Suprapubic skin (tissue), 3 donors: Measurements from ENCODE around the gene SLC9A9.

Experiments used
- POLR2A ChIP-seq, 2 donors: fragments of 450-650 bp; IDR thresholded peaks; one replicate each; pipeline ENCODE4 v1.6.1; 2017; ENCODE audit warnings: antibody characterized with exemption in 2 of 2, mild to moderate bottlenecking in 2 of 2, moderate library complexity in 2 of 2
- TF ChIP-seq, protein P1 (sequence below), 2 donors: fragments of 200-600 bp in 1 of 2; fragments of 450-650 bp in 1 of 2; sonication (generic) in 1 of 2; IDR thresholded peaks; one replicate each; pipeline ENCODE4 v1.5.1; 2016 to 2019; ENCODE audit warnings: antibody characterized with exemption in 2 of 2, mild to moderate bottlenecking in 1 of 2, moderate library complexity in 1 of 2

GRCh38 chr3:143595456-143596077, 252.7 kb downstream of the SLC9A9 start:
- TF ChIP-seq, protein P1, sequence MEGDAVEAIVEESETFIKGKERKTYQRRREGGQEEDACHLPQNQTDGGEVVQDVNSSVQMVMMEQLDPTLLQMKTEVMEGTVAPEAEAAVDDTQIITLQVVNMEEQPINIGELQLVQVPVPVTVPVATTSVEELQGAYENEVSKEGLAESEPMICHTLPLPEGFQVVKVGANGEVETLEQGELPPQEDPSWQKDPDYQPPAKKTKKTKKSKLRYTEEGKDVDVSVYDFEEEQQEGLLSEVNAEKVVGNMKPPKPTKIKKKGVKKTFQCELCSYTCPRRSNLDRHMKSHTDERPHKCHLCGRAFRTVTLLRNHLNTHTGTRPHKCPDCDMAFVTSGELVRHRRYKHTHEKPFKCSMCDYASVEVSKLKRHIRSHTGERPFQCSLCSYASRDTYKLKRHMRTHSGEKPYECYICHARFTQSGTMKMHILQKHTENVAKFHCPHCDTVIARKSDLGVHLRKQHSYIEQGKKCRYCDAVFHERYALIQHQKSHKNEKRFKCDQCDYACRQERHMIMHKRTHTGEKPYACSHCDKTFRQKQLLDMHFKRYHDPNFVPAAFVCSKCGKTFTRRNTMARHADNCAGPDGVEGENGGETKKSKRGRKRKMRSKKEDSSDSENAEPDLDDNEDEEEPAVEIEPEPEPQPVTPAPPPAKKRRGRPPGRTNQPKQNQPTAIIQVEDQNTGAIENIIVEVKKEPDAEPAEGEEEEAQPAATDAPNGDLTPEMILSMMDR (IDR thresholded peaks at IDR 0.05): no peak
- TF ChIP-seq POLR2A (IDR thresholded peaks at IDR 0.05): no peak
